Uterus (tissue), 4 donors: ENCODE data around the gene MBLAC2. TPM values are rescaled to one million over a fixed set of nuclear protein-coding genes. Genes with fewer than 3 reads are reported as not detected.
A peak's percentile ranks its signal among the peaks of the same experiment; 100 is the strongest.

Experiments used
- DNase-seq, 2 donors: peaks; one replicate each; pipeline ENCODE4 v3.0.0-alpha.2; 2019 to 2020
- H3K27ac ChIP-seq, 2 donors: fragments of 200-600 bp; sonication (generic); 1 replicate in 1 of 2; 2 replicates in 1 of 2; pipeline ENCODE4 v1.5.1; 2016 to 2018
- H3K27me3 ChIP-seq, 2 donors: fragments of 200-600 bp; sonication (generic); one replicate each; pipeline ENCODE4 v1.5.1; 2018 to 2019; ENCODE audit warnings: control low read depth in 1 of 2
- H3K36me3 ChIP-seq, 2 donors: fragments of 200-600 bp; sonication (generic); one replicate each; pipeline ENCODE4 v1.5.1; 2019; ENCODE audit warnings: control low read depth in 1 of 2
- H3K4me1 ChIP-seq, 2 donors: fragments of 200-600 bp; sonication (generic); one replicate each; pipeline ENCODE4 v1.5.1; 2018 to 2019; ENCODE audit warnings: control low read depth in 1 of 2
- H3K4me3 ChIP-seq, 2 donors: fragments of 200-600 bp; sonication (generic); 1 replicate in 1 of 2; 2 replicates in 1 of 2; pipeline ENCODE4 v1.5.1; 2018 to 2019; ENCODE audit warnings: mild to moderate bottlenecking in 1 of 2
- H3K9me3 ChIP-seq, 2 donors: fragments of 200-600 bp; sonication (generic); one replicate each; pipeline ENCODE4 v1.5.1; 2019; ENCODE audit warnings: control low read depth in 1 of 2
- POLR2A ChIP-seq, 2 donors: fragments of 450-650 bp; IDR thresholded peaks; one replicate each; pipeline ENCODE4 v1.6.1; 2016; ENCODE audit warnings: antibody characterized with exemption in 2 of 2, mild to moderate bottlenecking in 1 of 2, moderate library complexity in 1 of 2
- intact Hi-C: fragments of 100-400 bp; cut with DNase I; formaldehyde crosslinking; loops from one replicate; pipeline ENCODE4 v1.15.1; 2023; ENCODE audit warnings: low total_unique reads
- total RNA-seq, 4 donors: library from RNA; depleted of rRNA in 3 of 4; stranded (reverse); fragments of >200 nt in 3 of 4; gene quantifications; one replicate each; pipeline versions ENCODE4 v1.1.0 to v1.2.4, GENCODE V29; 2014 to 2023
- TF ChIP-seq, protein P1 (sequence below), 4 experiments: fragments of 200-600 bp in 2 of 4; fragments of 450-650 bp in 2 of 4; sonication (generic) in 2 of 4; IDR thresholded peaks; one replicate each; pipeline ENCODE4 v1.5.1; 2016 to 2019; ENCODE audit warnings: antibody characterized with exemption in 4 of 4, mild to moderate bottlenecking in 2 of 4, moderate library complexity in 1 of 4
- donor health status: DM: yes; HTN: yes; CAD: no.

Gene MBLAC2
- total RNA-seq, 4 donors from 2014 or later: 2.9 to 16.4 (median 10.7) TPM

DNA sequence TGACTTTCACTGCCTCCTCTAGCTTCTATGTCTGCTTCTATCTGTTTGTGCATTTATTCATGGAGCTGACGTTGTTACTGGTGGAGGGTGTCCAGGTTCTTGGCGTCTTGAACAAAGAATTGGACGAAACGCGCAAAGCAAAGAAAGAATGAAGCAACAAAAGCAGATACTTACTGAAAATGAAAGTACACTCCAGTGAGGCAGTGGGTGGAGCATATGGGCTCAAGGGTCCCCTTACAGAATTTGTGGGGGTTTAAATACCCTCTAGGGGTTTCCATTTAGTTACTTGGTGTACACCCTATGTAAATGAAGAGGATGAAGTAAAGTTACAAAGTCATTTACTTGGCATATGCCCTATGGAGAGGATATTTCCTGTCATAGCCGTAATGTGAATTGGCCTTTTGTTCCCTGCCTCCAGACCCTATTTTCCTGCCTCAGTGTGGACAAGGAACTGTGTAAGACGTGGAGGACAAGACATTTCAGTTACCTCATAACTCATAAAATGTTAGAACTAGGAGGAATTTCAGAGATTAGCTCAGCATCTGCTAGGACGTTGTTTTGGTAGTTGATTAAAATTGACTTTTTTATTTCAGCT lies 3.1 kb upstream of the MBLAC2 start:
- Histone ChIP-seq H3K27ac (no peak overlapping the region), H3K36me3 (no peaks in the 10 kb centered on the region), H3K4me1 (no peaks in the 10 kb centered on the region), H3K4me3 (no peak overlapping the region), H3K9me3 (no peaks in the 10 kb centered on the region), H3K27me3 (no peaks in the 10 kb centered on the region)
- TF ChIP-seq, protein P1, sequence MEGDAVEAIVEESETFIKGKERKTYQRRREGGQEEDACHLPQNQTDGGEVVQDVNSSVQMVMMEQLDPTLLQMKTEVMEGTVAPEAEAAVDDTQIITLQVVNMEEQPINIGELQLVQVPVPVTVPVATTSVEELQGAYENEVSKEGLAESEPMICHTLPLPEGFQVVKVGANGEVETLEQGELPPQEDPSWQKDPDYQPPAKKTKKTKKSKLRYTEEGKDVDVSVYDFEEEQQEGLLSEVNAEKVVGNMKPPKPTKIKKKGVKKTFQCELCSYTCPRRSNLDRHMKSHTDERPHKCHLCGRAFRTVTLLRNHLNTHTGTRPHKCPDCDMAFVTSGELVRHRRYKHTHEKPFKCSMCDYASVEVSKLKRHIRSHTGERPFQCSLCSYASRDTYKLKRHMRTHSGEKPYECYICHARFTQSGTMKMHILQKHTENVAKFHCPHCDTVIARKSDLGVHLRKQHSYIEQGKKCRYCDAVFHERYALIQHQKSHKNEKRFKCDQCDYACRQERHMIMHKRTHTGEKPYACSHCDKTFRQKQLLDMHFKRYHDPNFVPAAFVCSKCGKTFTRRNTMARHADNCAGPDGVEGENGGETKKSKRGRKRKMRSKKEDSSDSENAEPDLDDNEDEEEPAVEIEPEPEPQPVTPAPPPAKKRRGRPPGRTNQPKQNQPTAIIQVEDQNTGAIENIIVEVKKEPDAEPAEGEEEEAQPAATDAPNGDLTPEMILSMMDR (IDR thresholded peaks at IDR 0.05): no peak
- no peak for TF ChIP-seq POLR2A (IDR thresholded peaks at IDR 0.05)
- intact Hi-C loops: no loop called here
- no peak for DNase-seq

DNA sequence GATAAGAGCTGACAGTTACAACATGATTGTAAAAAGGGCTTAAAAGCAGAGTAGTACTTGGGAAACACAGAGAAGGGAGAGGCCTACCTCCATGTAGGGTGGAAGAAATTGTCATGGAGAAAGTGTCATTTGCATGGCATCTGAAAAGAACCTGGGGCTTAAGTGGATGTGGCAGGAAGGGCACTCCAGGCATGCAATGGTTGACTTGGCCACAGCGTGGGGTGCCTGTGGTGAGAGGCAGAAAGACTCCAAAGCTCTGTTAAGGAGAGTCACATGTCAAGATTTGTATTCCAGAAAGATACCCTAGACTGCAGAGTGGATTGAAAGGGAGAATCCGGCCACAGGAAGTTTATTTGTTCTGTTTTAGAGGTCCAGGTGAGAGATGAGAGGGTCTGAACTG lies 2.5 kb upstream of the MBLAC2 start:
- Histone ChIP-seq H3K36me3 (no peaks in the 10 kb centered on the region), H3K4me1 (no peaks in the 10 kb centered on the region), H3K9me3 (no peaks in the 10 kb centered on the region), H3K27me3 (no peaks in the 10 kb centered on the region), H3K4me3 (no peak overlapping the region), H3K27ac (no peak overlapping the region)
- no peak for DNase-seq
- no peak for TF ChIP-seq POLR2A (IDR thresholded peaks at IDR 0.05)
- TF ChIP-seq, protein P1 (IDR thresholded peaks at IDR 0.05): no peak
- intact Hi-C loops: no loop called here

DNA sequence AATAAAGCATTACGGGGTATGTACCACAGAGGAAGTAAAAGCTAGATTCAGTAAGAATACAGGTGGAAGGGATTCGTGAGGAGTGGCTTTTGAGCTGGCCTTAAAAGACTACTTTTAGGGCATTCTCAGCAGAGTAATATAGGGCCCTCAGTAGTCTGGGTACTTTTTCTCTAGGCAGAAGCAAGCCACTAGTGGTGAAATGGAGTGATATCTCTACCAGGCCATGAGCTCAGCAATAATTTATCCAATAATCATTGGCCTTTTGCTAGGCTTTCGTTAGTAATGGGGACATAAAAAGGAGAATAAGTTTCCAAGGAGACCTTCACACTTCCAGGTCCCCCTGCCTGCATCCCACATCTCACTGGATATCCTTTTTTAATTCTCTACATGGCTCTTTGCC lies 1.8 kb upstream of the MBLAC2 start:
- intact Hi-C loops: no loop called here
- no peak overlapping the region for H3K4me3 ChIP-seq
- no peak for TF ChIP-seq POLR2A (IDR thresholded peaks at IDR 0.05)
- TF ChIP-seq, protein P1 (IDR thresholded peaks at IDR 0.05): no peak
- no peaks in the 10 kb centered on the region for H3K27me3 ChIP-seq
- no peaks in the 10 kb centered on the region for H3K9me3 ChIP-seq
- no peaks in the 10 kb centered on the region for H3K36me3 ChIP-seq
- no peak for DNase-seq
- no peak overlapping the region for H3K27ac ChIP-seq
- H3K4me1 ChIP-seq: no peaks in the 10 kb centered on the region

DNA sequence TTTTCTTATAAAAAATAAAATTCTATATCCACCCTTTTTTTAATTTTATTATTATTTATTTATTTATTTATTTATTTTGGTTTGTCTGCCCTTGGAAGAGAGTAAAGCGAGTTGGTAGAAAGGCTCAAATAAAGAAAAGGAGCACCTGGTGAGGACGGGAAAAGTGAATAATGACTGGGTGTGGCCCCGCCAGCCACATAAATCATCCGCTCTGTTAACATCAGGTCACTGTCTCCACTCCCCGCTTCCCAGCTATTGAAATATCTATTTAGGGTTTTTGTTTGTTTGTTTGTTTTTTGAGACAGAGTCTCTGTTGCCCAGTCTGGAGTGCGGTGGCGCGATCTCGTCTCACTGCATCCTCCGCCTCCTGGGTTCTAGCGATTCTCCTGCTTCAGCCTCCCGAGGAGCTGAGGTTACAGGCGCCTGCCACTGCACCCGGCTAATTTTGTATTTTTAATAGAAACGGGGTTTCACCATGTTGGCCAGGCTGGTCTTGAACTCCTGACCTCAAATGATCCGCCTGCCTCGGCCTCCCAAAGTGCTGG lies 937 bp upstream of the MBLAC2 start:
- intact Hi-C loops: no loop called here
- H3K27ac ChIP-seq: no peak overlapping the region

More for the DNA sequence above, 937 bp upstream of the MBLAC2 start:
- TF ChIP-seq, protein P1 (IDR thresholded peaks at IDR 0.05): no peak
- TF ChIP-seq POLR2A (IDR thresholded peaks at IDR 0.05): no peak
- H3K4me1 ChIP-seq: no peaks in the 10 kb centered on the region
- H3K9me3 ChIP-seq: no peaks in the 10 kb centered on the region
- H3K27me3 ChIP-seq: no peaks in the 10 kb centered on the region
- H3K4me3 ChIP-seq: peak overlapping the region in 1 of 2 donors; percentile 80
- no peaks in the 10 kb centered on the region for H3K36me3 ChIP-seq
- DNase-seq: no peak
